HL-60 (cell line): ENCODE data around the gene ALK.

Experiments
- GABPA ChIP-seq: IDR thresholded peaks from 2 replicates; pipeline ENCODE4 v1.6.1; 2012; ENCODE audit warnings: low read depth
- POLR2AphosphoS5 ChIP-seq: IDR thresholded peaks from 2 replicates; pipeline ENCODE4 v1.6.1; 2012; ENCODE audit warnings: low read depth
- SPI1 ChIP-seq: IDR thresholded peaks from 2 replicates; pipeline ENCODE4 v1.6.1; 2012; ENCODE audit warnings: low read depth, mild to moderate bottlenecking, borderline replicate concordance
- TF ChIP-seq, protein P1 (sequence below): IDR thresholded peaks from one replicate; pipeline ENCODE4 v1.5.1; 2011; ENCODE audit warnings: low read length, control low read depth, inconsistent platforms; ENCODE audit not compliant: insufficient read depth
- TF ChIP-seq, protein P2 (sequence below): IDR thresholded peaks from 2 replicates; pipeline ENCODE4 v1.6.1; 2012; ENCODE audit warnings: low read depth; ENCODE audit not compliant: insufficient replicate concordance

DNA sequence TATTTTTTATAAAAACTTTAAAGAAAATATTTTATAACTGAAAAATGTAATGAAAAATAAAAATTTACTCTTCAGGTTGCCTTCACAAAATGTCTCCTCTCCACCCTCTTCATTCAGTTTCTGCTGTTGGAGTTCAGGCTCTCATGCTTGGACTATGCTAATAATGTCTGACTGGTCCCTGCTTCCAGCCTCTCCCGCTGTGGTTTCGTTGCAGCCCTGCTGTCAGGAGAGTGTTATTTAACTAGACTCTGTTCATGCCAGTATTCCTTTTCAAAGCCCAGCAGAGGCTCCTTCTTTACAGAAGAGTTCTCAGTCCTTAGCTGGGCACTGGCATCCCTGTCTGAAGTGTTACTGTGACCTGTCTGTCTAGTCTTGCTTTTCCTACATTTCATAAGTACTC lies 765.8 kb downstream of the ALK start:
- TF ChIP-seq, protein P1, sequence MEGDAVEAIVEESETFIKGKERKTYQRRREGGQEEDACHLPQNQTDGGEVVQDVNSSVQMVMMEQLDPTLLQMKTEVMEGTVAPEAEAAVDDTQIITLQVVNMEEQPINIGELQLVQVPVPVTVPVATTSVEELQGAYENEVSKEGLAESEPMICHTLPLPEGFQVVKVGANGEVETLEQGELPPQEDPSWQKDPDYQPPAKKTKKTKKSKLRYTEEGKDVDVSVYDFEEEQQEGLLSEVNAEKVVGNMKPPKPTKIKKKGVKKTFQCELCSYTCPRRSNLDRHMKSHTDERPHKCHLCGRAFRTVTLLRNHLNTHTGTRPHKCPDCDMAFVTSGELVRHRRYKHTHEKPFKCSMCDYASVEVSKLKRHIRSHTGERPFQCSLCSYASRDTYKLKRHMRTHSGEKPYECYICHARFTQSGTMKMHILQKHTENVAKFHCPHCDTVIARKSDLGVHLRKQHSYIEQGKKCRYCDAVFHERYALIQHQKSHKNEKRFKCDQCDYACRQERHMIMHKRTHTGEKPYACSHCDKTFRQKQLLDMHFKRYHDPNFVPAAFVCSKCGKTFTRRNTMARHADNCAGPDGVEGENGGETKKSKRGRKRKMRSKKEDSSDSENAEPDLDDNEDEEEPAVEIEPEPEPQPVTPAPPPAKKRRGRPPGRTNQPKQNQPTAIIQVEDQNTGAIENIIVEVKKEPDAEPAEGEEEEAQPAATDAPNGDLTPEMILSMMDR, result no peak
- TF ChIP-seq POLR2AphosphoS5 (no peak), GABPA (no peak), SPI1 (no peak)
- TF ChIP-seq, protein P2, sequence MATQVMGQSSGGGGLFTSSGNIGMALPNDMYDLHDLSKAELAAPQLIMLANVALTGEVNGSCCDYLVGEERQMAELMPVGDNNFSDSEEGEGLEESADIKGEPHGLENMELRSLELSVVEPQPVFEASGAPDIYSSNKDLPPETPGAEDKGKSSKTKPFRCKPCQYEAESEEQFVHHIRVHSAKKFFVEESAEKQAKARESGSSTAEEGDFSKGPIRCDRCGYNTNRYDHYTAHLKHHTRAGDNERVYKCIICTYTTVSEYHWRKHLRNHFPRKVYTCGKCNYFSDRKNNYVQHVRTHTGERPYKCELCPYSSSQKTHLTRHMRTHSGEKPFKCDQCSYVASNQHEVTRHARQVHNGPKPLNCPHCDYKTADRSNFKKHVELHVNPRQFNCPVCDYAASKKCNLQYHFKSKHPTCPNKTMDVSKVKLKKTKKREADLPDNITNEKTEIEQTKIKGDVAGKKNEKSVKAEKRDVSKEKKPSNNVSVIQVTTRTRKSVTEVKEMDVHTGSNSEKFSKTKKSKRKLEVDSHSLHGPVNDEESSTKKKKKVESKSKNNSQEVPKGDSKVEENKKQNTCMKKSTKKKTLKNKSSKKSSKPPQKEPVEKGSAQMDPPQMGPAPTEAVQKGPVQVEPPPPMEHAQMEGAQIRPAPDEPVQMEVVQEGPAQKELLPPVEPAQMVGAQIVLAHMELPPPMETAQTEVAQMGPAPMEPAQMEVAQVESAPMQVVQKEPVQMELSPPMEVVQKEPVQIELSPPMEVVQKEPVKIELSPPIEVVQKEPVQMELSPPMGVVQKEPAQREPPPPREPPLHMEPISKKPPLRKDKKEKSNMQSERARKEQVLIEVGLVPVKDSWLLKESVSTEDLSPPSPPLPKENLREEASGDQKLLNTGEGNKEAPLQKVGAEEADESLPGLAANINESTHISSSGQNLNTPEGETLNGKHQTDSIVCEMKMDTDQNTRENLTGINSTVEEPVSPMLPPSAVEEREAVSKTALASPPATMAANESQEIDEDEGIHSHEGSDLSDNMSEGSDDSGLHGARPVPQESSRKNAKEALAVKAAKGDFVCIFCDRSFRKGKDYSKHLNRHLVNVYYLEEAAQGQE, result no peak
